HCT116 (cell line): ENCODE results near the gene CLIC5. TPM values are rescaled to one million over a fixed set of nuclear protein-coding genes. Genes with fewer than 3 reads are reported as not detected.

Source experiments
- ATAC-seq: fragments of 200-7000 bp; cut with Tn5 transposase; 2 replicates; pipeline ENCODE4 v1.9.1; 2020; ENCODE audit warnings: mild to moderate bottlenecking, moderate library complexity
- BruUV-seq: library from RNA; stranded (reverse); fragments of 400-500 nt; replicated peaks from 2 replicates; lab custom pipeline; 2021; lab: Mats Ljungman, UMichigan
- CTCF ChIA-PET: fragments of 300-600 bp; sonication (Branson Sonifier 250); formaldehyde crosslinking; loops from one replicate; lab custom pipeline; 2021; ENCODE audit warnings: antibody characterized with exemption; lab: Charles Lee
- POLR2A ChIA-PET: fragments of 300-600, 350-600 bp; sonication (Branson Sonifier 250); formaldehyde crosslinking; loops from one replicate; lab custom pipeline; 2021; ENCODE audit warnings: antibody characterized with exemption; lab: Charles Lee
- RAD21 ChIA-PET, 2 experiments: fragments of 300-600 bp; sonication (Branson Sonifier 250); formaldehyde crosslinking; loops; one replicate each; lab custom pipeline; 2023; ENCODE audit warnings: low total read pairs in 2 of 2; ENCODE audit not compliant: uncharacterized antibody in 2 of 2, unreplicated experiment in 2 of 2, low non-redundant PET in 1 of 2; lab: Charles Lee
- DNase-seq: peaks from one replicate; pipeline ENCODE4 v3.0.0-alpha.2; 2010; ENCODE audit warnings: low read depth, low spot score
- H2AFZ ChIP-seq: fragments of 200-600 bp; shearing (Covaris generic), sonication (generic); 2 replicates; pipeline ENCODE4 v1.6.1; 2017; ENCODE audit warnings: low read depth, mixed run types, mixed read lengths, antibody characterized with exemption, low read length; ENCODE audit not compliant: poor library complexity, severe bottlenecking
- H3K27ac ChIP-seq: 2 replicates; pipeline ENCODE4 v1.5.1; 2012; ENCODE audit warnings: low read depth, low read length
- H3K27me3 ChIP-seq: fragments of 200-600 bp; sonication (generic); 2 replicates; pipeline ENCODE4 v1.6.1; 2016; ENCODE audit warnings: mixed run types, low read length, mixed read lengths; ENCODE audit not compliant: insufficient read depth
- H3K36me3 ChIP-seq, 2 experiments: fragments of 200-500 bp in 1 of 2; fragments of 200-600 bp in 1 of 2; sonication (Bioruptor generic) in 1 of 2; sonication (generic) in 1 of 2; 2 replicates each; pipeline versions ENCODE4 v1.5.1 to v1.6.1; 2014 to 2016; ENCODE audit warnings: low read length in 2 of 2, inconsistent platforms in 1 of 2, mixed read lengths in 1 of 2, mixed run types in 1 of 2; ENCODE audit not compliant: insufficient read depth in 2 of 2, control insufficient read depth in 1 of 2
- H3K4me1 ChIP-seq, 2 experiments: fragments of 200-600 bp in 1 of 2; sonication (generic) in 1 of 2; 2 replicates each; pipeline versions ENCODE4 v1.5.1 to v1.6.1; 2012 to 2017; ENCODE audit warnings: low read length in 2 of 2, inconsistent platforms in 1 of 2, mild to moderate bottlenecking in 1 of 2, mixed read lengths in 1 of 2, mixed run types in 1 of 2, moderate library complexity in 1 of 2; ENCODE audit not compliant: insufficient read depth in 2 of 2, control insufficient read depth in 1 of 2
- H3K4me2 ChIP-seq: fragments of 200-600 bp; sonication (generic); 2 replicates; pipeline ENCODE4 v1.6.1; 2017; ENCODE audit warnings: mixed run types, low read length, mixed read lengths
- H3K4me3 ChIP-seq, 2 experiments: fragments of 200-600 bp in 1 of 2; sonication (generic) in 1 of 2; replicated peaks in 1 of 2; 2 replicates each; pipeline ENCODE4 v1.5.1; 2011 to 2016; ENCODE audit warnings: low read length in 2 of 2, control low read depth in 1 of 2, low read depth in 1 of 2, mild to moderate bottlenecking in 1 of 2, mixed read lengths in 1 of 2, mixed run types in 1 of 2
- H3K79me2 ChIP-seq: fragments of 200-600 bp; sonication (generic); 2 replicates; pipeline ENCODE4 v1.6.1; 2017; ENCODE audit warnings: mild to moderate bottlenecking, mixed run types, low read length, moderate library complexity, mixed read lengths; ENCODE audit not compliant: insufficient read depth
- H3K9ac ChIP-seq: fragments of 200-600 bp; sonication (generic); 2 replicates; pipeline ENCODE4 v1.6.1; 2016; ENCODE audit warnings: low read length, mixed read lengths
- H3K9me2 ChIP-seq: fragments of 200-600 bp; sonication (generic), shearing (Covaris generic); 2 replicates; pipeline ENCODE4 v1.6.1; 2017; ENCODE audit warnings: mixed run types, mild to moderate bottlenecking, moderate library complexity; ENCODE audit not compliant: insufficient read depth
- H3K9me3 ChIP-seq, 2 experiments: fragments of 200-500 bp in 1 of 2; fragments of 200-600 bp in 1 of 2; sonication (Bioruptor generic) in 1 of 2; sonication (generic) in 1 of 2; 2 replicates each; pipeline ENCODE4 v1.6.1; 2014 to 2017; ENCODE audit warnings: low read length in 2 of 2, mixed read lengths in 2 of 2, inconsistent platforms in 1 of 2, low read depth in 1 of 2, mild to moderate bottlenecking in 1 of 2, mixed run types in 1 of 2, moderate library complexity in 1 of 2; ENCODE audit not compliant: control insufficient read depth in 1 of 2, insufficient read depth in 1 of 2
- H4K20me1 ChIP-seq: fragments of 200-600 bp; sonication (generic), shearing (Covaris generic); 2 replicates; pipeline ENCODE4 v1.6.1; 2017; ENCODE audit warnings: mixed run types, mild to moderate bottlenecking, moderate library complexity; ENCODE audit not compliant: insufficient read depth
- ATF3 ChIP-seq: IDR thresholded peaks from 2 replicates; pipeline ENCODE4 v1.6.1; 2012
- CBX3 ChIP-seq: IDR thresholded peaks from 2 replicates; pipeline ENCODE4 v1.6.1; 2012; ENCODE audit warnings: low read depth
- CEBPB ChIP-seq: IDR thresholded peaks from 2 replicates; pipeline ENCODE4 v1.6.1; 2012; ENCODE audit warnings: low read depth
- CTCF ChIP-seq, 3 experiments: fragments of 200-600 bp in 1 of 3; sonication (generic) in 1 of 3; IDR thresholded peaks in 2 of 3; conservative IDR thresholded peaks in 1 of 3; 2 replicates each; pipeline ENCODE4 v1.5.1; 2012 to 2017; ENCODE audit warnings: low read depth in 2 of 3, low read length in 2 of 3, antibody characterized with exemption in 1 of 3, borderline replicate concordance in 1 of 3, control low read depth in 1 of 3, mild to moderate bottlenecking in 1 of 3, mixed read lengths in 1 of 3, mixed run types in 1 of 3, moderate library complexity in 1 of 3; ENCODE audit not compliant: insufficient read depth in 1 of 3
- EGR1 ChIP-seq: IDR thresholded peaks from 2 replicates; pipeline ENCODE4 v1.6.1; 2012; ENCODE audit warnings: low read depth
- ELF1 ChIP-seq: IDR thresholded peaks from 2 replicates; pipeline ENCODE4 v1.6.1; 2012; ENCODE audit warnings: low read depth, borderline replicate concordance
- EZH2phosphoT487 ChIP-seq: fragments of 200-600 bp; IDR thresholded peaks from 2 replicates; pipeline ENCODE4 v1.6.1; 2018; ENCODE audit warnings: antibody characterized with exemption, borderline replicate concordance
- MAX ChIP-seq: IDR thresholded peaks from 2 replicates; pipeline ENCODE4 v1.6.1; 2012
- POLR2A ChIP-seq: IDR thresholded peaks from 2 replicates; pipeline ENCODE4 v1.7.0; 2011; ENCODE audit warnings: borderline replicate concordance; ENCODE audit not compliant: insufficient read depth, insufficient read length; ENCODE audit errors: extremely low read depth
- POLR2AphosphoS5 ChIP-seq: IDR thresholded peaks from 2 replicates; pipeline ENCODE4 v1.6.1; 2011; ENCODE audit warnings: mild to moderate bottlenecking, low read depth, low read length, moderate library complexity
- REST ChIP-seq: IDR thresholded peaks from 2 replicates; pipeline ENCODE4 v1.6.1; 2012; ENCODE audit warnings: low read depth
- SP1 ChIP-seq: IDR thresholded peaks from 2 replicates; pipeline ENCODE4 v1.6.1; 2012; ENCODE audit warnings: low read depth
- SRF ChIP-seq: IDR thresholded peaks from 2 replicates; pipeline ENCODE4 v1.6.1; 2012; ENCODE audit warnings: low read depth
- TCF7L2 ChIP-seq: IDR thresholded peaks from 2 replicates; pipeline ENCODE4 v1.7.0; 2011; ENCODE audit warnings: borderline replicate concordance, inconsistent platforms; ENCODE audit not compliant: insufficient read depth, insufficient read length; ENCODE audit errors: extremely low read depth
- YY1 ChIP-seq: IDR thresholded peaks from 2 replicates; pipeline ENCODE4 v1.6.1; 2011; ENCODE audit warnings: low read length, low read depth, moderate library complexity, mild to moderate bottlenecking; ENCODE audit not compliant: insufficient replicate concordance; ENCODE audit errors: extremely low read depth
- ZBTB33 ChIP-seq: IDR thresholded peaks from 2 replicates; pipeline ENCODE4 v1.6.1; 2011; ENCODE audit warnings: mild to moderate bottlenecking, low read length, moderate library complexity; ENCODE audit not compliant: insufficient replicate concordance; ENCODE audit errors: extremely low read depth
- ZFX ChIP-seq: fragments of 450-650 bp; IDR thresholded peaks from 2 replicates; pipeline ENCODE4 v1.6.1; 2017
- ZNF274 ChIP-seq: fragments of 200-500 bp; sonication (Bioruptor generic); IDR thresholded peaks from 2 replicates; pipeline ENCODE4 v1.6.1; 2014; ENCODE audit warnings: mild to moderate bottlenecking, low read depth, low read length, inconsistent platforms
- intact Hi-C: fragments of 100-400 bp; cut with micrococcal nuclease; formaldehyde crosslinking; loops from 2 replicates; pipeline ENCODE4 v1.10.0; 2022
- total RNA-seq: library from RNA; stranded (reverse); gene quantifications from one replicate; pipeline ENCODE4 v1.2.1, GENCODE V29; 2021; ENCODE audit not compliant: unreplicated experiment

Gene CLIC5
- total RNA-seq, 1 experiment from 2014 or later = 0.20 TPM

GRCh38 chr6:45984347-45984746 is 31.3 kb downstream of the CLIC5 start:
- no peak for ATAC-seq
- no peak overlapping the region for H2AFZ ChIP-seq
- ChIA-PET CTCF (no interaction called here), POLR2A (no interaction called here), RAD21 (no interaction called here)
- no peaks in the 10 kb centered on the region for H3K36me3 ChIP-seq
- peaks cover 2 to 23% of the 10 kb centered on the region in 2 experiments; a peak in 2 of 4 replicates for H3K4me1 ChIP-seq
- H3K9me2 ChIP-seq = no peaks in the 10 kb centered on the region
- H3K4me2 ChIP-seq = no peak overlapping the region
- no peaks in the 10 kb centered on the region for H3K27me3 ChIP-seq
- intact Hi-C loops = no loop called here
- no peaks in the 10 kb centered on the region for H4K20me1 ChIP-seq
- H3K9me3 ChIP-seq = no peaks in the 10 kb centered on the region
- TF ChIP-seq CBX3 (no peak), EZH2phosphoT487 (no peak), REST (no peak), ZBTB33 (no peak), CTCF (IDR thresholded peaks at IDR 0.05 in 2 of 3, conservative IDR thresholded peaks at IDR 0.05 in 1 of 3; ENCODE audit: borderline replicate concordance in 1 of 3, insufficient read depth in 1 of 3, low read depth in 2 of 3, low read length in 2 of 3) (no peak), SRF (no peak), ELF1 (no peak), CEBPB (no peak), EGR1 (no peak), YY1 (no peak), TCF7L2 (no peak), POLR2AphosphoS5 (no peak), POLR2A (no peak), ZNF274 (no peak), ATF3 (no peak), MAX (no peak), SP1 (no peak), ZFX (no peak)
- BruUV-seq = no TSS peak
- no peak overlapping the region for H3K9ac ChIP-seq
- H3K79me2 ChIP-seq = no peaks in the 10 kb centered on the region
- DNase-seq = no peak
- no peak overlapping the region for H3K27ac ChIP-seq
- no peak overlapping the region for H3K4me3 ChIP-seq
